Glomerular visceral epithelial cell (primary cell): ENCODE data around the gene ADRB2.

Experiments
- DNase-seq: peaks from one replicate; pipeline ENCODE4 v3.0.0-alpha.2; 2016; ENCODE audit errors: extremely low spot score

The ADRB2 gene

DNA sequence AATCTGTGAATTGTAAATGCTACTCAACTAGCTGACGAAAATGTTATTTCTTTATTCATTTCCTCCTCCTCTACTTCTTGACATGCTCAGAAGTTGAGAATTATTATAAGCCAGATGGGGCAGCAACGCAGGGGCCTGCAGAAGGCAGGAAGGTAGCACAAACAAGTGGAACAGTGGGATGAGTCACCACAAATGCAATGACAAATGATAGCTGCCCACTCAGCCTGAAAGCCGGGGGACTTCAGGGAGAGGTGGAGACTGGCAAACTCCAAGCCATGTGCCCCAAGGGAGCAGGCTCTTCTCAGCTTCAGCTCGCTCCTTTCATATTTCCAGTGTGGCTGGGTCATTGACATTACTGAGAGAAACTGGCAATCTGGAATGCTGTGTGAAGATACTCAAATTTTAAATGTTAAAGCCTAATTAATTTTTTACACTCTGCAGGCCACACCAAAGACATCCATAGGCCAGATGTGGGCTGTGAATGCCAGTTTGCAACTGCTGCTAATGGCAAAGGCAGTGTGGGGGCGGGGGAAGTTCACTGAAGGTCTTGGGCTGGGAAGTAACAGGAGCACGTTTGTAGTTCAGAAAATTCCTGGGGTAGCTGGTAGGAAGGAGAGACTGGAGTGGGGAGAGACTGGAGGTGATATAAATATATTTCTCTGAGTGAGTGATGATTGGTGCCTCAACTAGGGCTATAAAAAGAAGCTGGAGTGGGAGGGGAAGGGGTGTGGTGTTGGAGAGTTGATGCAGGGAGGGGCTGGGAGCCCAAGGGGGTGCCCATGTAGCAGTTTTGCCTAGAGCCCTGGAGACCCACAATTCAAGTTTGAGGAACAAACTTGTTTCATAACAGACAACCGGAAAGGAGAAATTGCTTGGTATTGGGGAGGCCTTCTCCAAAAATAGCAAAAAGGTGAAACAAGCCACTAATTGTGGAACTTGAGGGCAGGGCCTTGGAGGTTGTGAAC is 20.8 kb upstream of the ADRB2 start:
- DNase-seq = peak; percentile 87

DNA sequence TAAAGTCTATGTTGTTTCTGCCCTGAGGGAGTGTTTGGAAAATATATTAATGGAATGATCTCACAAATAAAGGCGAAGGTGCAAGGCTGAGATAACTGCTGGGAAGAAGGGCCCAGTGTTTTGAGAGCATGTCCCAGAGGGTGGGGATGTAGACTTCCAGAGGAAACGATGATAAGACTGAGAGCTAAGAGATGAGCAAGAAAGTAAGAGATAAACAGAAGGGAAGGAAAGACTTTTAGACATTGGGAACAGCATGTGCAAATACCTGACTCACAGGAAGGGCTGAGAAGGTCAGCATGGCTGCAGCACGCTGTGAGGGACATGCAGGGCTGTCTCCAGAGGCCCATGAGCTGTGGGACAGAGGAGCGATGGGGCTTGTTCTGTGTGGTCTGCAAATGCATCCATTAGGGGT is 19.9 kb upstream of the ADRB2 start:
- DNase-seq = no peak

DNA sequence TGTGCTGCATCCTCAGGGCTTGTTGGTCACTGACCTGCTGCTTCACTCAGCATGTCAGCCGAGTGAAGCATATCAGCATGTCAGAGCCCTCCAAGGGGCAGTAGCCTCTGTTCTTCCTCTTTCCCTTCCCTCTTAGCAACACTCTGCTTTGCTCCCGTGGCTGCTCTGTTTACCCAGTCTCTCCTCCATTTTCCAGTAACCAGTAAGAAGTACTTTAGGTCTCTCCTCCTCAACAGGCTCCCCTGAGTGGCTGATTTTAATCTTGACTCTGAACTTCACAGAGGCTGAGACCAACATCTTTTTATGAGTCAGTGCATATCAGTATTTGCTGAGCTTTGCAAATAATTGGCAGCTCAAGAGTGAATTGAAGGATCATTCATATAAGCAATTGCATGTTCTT is 18.6 kb upstream of the ADRB2 start:
- no peak for DNase-seq

DNA sequence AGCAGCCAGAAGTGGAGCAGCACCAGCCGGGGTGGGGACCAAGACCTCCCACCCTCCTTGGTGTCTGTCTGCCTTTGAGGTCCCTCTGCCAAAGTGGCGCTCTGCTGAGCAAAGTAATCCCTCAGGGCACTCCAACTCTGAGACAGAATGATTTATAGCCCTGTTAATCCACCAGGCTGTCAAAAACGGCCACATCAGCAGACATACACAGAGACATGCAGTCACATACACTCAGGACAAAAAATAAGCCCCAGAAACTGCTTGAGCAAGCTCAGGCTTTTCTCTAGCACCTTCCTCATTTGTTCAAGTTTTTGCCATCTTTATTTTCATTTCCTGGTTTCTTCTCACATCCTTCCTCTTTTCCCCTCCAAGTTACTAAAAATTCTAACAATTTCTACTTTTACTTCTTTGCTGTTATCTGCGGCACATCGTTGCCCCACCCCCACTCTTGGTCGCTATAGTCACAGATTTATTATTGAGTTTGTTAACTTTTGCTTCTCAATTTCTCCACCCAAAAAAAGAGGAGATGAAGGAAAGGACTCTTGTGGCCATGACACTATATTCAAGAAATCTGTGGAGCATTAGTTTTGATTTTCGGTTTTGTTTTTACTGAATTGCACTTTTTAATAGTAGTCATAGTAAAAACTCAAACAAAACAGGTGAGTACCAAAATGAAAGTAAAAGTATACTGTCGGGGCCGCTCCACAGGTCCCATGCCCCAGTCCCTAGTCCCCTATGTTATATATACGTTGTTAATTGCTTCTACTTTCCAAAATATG is 17.4 kb upstream of the ADRB2 start:
- DNase-seq = no peak

DNA sequence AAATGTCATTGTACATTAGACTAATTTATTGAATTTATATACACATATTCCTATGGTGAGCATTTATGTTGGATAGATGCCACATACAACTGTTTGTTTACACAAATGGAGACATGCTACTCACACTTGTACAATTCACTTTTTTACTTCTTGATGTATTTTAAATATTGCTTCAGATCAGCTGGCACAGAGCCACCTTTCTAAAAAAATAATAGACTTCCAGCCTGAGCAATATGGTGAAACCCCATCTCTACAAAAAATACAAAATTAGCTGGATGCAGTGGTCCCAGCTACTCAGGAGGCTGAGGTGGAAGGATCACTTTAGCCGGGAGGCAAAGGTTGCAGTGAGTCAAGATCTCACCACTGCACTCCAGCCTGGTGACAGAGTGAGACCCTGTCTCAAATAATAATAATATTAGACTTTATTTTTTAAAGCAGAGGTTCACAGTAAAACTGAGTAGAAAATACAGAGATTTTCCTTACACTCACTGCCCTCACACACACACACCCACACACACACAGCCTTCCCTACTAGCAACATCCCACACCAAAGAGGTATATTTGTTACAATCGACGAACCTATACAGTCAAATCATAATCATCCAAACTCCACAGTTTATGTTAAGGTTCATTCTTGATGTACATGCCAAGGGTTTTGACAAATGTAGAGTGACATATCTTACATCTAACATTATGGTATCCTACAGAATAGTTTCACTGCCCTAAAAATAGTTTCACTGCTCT is 16.5 kb upstream of the ADRB2 start:
- DNase-seq = no peak

DNA sequence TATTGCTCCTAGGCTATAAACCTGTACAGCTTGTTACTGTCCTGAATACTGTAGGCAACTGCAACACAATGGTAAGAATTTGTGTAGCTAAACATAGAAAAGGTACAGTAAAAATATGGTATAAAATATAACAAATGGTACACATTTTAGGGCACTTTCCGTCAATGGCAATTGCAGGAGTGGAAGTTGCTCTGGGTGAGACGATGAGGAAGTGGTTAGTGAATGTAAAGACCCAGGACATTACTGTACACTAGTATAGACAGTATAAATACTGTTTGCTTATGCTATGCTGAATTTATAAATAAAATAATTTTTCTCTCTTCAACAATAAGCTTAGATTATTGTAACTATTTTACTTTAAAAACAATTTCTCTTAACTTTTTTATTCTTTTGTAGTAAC is 15.6 kb upstream of the ADRB2 start:
- DNase-seq = no peak

DNA sequence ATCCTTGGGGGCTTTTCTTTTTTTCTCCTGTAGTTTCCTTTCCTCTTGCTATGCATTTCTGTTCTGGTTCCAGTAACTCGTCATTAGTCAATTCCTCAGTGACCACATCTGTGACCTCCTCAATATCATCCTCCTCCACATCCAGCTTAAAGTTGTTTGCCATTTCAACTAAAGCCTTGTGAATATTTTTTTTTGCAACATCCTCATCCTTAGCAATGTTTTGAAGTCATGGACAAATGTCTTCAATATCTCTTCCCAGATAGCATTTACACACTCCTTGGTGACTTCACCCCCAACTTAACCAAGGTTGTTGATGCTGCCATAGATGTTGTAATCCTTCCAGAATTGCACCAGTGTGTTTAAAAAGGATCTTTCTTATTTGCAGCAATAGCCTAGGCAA is 14.7 kb upstream of the ADRB2 start:
- no peak for DNase-seq

DNA sequence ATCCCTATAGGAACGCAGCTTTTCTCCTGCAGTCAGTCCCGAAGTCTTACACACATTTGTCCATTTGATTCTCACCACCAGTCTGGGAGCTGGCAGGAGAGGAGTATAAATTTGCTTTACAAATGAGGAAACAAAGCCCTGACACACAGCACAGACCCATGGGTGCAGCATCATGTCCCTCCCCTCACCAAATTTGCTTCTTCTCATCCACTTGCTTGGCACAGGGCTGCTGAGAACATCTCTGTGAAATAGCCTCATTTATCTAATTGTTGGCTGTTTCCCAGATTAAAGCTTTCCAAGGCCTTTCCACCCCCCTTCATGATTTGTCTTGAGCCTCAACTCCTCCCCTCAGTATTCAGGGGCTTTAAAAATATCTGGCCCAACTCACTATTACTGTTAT is 11.3 kb upstream of the ADRB2 start:
- DNase-seq = no peak

DNA sequence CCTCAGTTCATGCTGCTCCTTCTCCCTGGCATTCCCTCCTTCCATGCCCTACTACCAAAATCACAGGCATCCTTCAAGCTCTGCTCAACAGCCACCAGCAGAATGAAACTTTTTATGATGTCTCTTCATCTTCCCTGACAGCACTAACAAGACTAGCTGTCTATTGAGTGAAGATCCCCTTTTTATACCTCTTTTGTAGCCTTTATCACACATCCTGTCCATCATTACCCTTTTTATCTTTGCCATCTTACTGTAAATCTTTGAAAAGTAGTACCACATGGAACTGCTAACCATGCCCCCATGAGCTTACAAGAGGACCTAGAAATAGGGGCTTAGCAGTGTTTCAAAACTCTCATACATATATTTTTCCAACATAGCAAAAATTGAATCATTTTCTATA is 10.8 kb upstream of the ADRB2 start:
- no peak for DNase-seq

DNA sequence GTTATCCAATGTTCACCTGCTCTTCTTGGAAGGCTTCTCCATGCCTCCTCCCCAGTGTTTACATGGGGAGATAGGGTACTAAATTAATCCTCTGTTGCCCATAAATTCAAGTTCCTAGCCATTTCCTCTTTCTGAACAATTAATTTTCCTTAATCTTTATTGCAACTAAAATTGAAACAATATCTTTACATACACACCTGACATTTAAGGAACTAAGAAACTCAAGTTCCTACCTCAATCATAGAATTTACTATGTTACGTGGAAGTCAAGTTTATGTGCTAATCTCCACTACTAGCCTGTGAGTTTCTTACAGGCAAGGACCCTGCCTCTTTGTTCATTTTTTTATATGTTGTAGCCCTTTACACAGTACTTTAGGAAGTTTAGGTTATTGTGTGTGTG is 10.1 kb upstream of the ADRB2 start:
- no peak for DNase-seq

DNA sequence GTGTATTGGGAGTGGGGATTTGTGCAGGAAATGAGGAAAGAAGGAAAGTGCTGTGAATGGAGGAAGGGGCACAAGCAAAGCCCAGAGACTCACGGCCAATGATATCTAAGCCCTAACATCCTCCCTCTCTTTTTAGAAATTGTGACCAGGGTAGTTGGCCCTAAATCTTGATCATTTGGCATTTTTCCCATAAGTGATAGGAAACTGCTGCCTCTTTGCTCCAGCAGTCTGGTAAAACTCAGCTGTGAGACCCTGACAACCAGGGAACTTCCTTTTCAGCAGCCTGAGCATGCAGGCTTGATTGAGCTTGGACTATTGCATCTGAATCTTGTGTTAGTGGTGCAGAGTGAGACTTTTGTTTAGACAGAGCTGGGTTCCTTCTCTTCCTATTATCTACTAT is 9.6 kb upstream of the ADRB2 start:
- DNase-seq = no peak

DNA sequence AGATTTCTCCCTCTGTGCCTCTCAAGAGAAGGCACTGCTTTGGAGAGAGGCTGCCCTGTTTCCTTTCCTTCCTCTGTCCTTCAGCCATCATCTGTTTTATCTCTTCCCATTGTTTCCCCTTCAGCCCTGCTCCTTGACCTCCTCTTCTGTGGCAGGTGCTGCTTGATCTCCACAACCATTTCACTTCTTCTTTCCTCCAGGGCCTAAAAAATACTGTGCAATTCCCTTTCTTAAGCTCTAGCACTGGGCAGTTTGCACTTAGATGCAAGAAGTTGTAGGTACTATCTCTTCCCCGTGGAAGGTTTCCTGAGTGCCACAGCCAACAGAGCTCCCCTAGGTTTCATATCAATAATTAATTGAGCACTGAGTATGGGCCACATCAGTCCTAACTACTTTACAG is 8.8 kb upstream of the ADRB2 start:
- no peak for DNase-seq

DNA sequence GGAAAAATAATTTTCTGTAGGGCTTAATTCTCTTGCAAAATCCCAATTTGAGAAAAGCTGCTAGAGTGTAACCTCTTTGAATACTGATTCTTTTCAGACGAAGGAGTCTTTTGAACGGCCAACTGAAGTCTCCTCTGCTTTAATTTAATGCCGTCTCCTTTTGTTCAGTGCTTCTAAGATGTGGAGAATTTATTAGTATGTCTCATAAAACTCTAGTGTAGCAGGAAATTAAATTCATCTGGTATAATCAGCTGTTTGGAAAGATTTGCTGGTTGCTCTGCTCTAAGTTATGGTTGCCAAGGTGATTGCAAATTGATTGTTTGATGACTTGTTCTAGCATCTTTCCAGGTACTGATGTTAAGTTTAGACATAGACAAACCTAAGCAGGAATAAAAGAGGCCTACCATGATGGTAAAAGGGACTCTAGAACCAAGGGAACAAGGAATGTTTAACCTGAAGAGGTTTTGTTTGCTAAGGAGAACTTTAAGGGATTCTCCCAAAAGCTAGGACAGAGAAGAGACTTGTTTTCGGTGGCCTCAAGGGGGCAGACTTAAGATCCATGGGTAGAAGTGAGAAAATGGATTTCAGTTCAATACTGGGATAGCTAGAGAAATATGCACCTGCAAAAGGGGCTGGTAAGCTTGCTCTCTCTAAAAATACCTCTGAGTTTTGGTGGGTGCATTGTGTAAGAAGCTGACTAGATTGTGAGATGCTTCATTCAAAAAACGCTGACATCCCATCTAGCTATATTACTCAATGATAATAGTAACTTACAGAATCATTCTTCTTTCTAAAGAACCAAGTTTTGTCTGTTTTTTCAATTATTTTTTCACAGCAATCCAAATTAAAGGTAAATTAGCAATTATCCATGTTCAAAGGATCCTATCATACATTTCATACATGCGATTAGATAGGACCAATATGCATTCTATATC is 5.7 kb upstream of the ADRB2 start:
- peak; percentile 33 for DNase-seq

DNA sequence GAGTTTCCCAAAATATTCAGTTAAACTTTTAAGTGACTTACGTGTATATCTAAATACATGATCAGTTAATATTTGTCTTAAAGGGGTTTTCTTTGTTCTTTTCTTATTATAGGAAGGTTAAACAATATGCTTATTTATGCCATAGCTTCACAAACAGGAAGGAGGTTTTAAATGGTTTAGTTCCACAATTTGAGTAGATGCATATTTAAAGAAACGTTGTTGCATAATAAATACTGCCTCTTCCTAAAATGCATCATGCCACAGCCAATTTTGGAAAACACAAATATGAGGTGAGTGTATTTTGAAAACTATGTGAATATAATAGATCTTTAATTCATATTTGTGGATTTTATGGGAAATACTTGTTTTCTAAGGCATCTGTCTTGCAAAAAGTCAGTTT is 2.5 kb upstream of the ADRB2 start:
- DNase-seq = no peak

DNA sequence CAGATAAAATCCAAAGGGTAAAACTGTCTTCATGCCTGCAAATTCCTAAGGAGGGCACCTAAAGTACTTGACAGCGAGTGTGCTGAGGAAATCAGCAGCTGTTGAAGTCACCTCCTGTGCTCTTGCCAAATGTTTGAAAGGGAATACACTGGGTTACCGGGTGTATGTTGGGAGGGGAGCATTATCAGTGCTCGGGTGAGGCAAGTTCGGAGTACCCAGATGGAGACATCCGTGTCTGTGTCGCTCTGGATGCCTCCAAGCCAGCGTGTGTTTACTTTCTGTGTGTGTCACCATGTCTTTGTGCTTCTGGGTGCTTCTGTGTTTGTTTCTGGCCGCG is 727 bp upstream of the ADRB2 start:
- peak; percentile 38 for DNase-seq

DNA sequence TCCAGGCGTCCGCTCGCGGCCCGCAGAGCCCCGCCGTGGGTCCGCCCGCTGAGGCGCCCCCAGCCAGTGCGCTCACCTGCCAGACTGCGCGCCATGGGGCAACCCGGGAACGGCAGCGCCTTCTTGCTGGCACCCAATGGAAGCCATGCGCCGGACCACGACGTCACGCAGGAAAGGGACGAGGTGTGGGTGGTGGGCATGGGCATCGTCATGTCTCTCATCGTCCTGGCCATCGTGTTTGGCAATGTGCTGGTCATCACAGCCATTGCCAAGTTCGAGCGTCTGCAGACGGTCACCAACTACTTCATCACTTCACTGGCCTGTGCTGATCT is 294 bp downstream of the ADRB2 start:
- DNase-seq = no peak

DNA sequence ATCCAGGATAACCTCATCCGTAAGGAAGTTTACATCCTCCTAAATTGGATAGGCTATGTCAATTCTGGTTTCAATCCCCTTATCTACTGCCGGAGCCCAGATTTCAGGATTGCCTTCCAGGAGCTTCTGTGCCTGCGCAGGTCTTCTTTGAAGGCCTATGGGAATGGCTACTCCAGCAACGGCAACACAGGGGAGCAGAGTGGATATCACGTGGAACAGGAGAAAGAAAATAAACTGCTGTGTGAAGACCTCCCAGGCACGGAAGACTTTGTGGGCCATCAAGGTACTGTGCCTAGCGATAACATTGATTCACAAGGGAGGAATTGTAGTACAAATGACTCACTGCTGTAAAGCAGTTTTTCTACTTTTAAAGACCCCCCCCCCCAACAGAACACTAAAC is 1.3 kb downstream of the ADRB2 start:
- DNase-seq = peak; percentile 48

DNA sequence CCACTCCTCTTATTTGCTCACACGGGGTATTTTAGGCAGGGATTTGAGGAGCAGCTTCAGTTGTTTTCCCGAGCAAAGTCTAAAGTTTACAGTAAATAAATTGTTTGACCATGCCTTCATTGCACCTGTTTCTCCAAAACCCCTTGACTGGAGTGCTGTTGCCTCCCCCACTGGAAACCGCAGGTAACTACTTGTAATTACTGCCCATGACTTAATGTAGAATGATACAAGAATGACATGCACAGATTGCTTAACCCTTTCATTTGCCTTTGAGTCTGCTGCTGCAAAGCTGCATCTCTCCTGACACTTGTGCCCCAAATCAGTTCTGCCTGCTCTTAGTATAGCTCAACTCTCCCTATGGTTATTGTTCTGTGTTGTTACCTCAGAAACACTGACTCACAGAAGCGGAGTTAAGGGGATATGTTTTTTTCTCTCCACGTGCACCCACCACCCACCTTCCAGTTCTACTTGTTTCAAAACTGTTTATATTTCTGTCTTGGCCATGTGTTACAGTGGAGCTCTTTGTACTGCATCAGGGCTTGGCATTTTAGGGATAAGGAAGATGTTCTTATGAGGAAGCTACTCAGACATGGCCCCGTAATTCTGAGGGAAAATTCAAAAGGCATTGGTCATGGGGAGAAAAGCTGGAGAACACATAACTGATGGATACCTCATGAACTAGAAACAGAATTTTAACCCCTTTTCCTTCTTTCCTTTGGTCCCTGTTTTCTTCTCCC is 2.3 kb downstream of the ADRB2 start:
- DNase-seq = peak; percentile 56

DNA sequence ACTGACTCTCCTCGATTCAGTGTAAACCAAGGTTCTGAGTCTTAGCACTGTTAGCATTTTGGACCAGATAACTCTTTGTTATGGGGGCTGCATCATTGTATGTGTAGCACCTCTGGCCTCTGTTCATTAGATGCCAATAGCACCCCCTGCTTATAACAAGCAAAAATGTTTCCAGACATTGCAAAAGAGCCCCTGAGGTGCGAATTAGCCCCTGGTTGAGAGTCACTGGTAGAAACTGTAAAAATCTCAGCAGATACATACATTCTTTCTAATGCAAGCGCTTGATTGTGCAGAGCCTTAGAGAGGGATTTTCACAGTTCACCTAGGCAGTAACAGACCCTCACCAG is 2.8 kb downstream of the ADRB2 start:
- no peak for DNase-seq

DNA sequence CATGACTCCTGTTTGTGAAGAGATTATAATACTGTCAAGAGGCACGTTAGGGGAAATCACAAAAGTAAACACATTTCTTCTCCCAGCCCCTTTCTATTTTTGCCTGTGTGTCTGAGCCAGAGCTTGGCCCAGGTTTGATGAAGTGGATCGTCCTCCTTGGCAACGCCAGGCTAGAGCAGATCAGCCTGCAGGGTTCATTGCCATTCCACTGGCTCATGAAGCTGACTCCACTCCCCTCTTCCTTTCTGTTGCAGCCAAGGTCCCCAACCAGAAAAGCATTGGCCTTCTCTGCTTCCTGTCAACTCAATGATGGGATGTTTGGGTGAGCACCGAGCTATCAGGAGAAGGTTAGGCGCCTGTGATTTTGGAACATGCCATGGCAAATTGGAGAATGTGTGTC is 3.3 kb downstream of the ADRB2 start:
- DNase-seq = no peak

DNA sequence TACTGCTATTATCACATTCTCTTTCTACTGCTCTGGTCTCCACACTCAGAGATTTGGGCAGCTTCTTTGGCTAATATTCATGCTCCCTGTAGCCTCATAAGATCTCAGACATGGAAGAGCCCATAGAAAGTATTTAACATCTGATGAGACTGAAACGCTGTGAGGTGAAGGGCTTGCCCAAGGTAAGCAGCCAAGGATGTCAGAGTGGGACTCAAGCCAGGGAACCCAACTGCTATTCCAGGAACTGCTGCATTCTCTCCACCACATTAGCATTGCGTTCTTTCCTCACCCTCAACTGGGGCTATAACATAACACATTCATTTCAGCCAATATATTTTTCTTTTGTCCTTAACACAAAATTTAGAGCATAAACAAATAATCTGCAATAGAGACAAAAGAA is 3.8 kb downstream of the ADRB2 start:
- no peak for DNase-seq
